SK-N-SH (cell line): ENCODE results near the gene TM2D1. TPM values are rescaled to one million over a fixed set of nuclear protein-coding genes. Genes with fewer than 3 reads are reported as not detected.

Experiments
- CTCF ChIA-PET: fragments of 300-600, 350-600 bp; formaldehyde crosslinking; extraction: SDS; loops from one replicate; lab custom pipeline; 2021; lab: Yijun Ruan, JAX
- POLR2A ChIA-PET: fragments of 350-600 bp; sonication (Branson Sonifier 250); formaldehyde crosslinking; extraction: SDS; loops from one replicate; lab custom pipeline; 2020; ENCODE audit warnings: antibody characterized with exemption, inconsistent platforms; lab: Yijun Ruan, JAX
- DNase-seq: peaks from one replicate; pipeline ENCODE4 v3.0.0; 2012
- H2AFZ ChIP-seq: fragments of 200-600 bp; sonication (generic); 2 replicates; pipeline ENCODE4 v1.8.1; 2016; ENCODE audit warnings: antibody characterized with exemption, mild to moderate bottlenecking, low read depth
- H3F3A ChIP-seq: fragments of 200-600 bp; sonication (generic); replicated peaks from 2 replicates; pipeline ENCODE3; 2016; ENCODE audit warnings: antibody characterized with exemption, mild to moderate bottlenecking; ENCODE audit not compliant: insufficient read depth
- H3K27ac ChIP-seq, 2 experiments: fragments of 200-500 bp in 1 of 2; fragments of 200-600 bp in 1 of 2; sonication (Bioruptor generic) in 1 of 2; sonication (generic), shearing (Covaris generic) in 1 of 2; 2 replicates each; pipeline versions ENCODE4 v1.5.1 to v1.6.1; 2014 to 2016; ENCODE audit warnings: low read depth in 2 of 2, inconsistent platforms in 1 of 2, low read length in 1 of 2, mild to moderate bottlenecking in 1 of 2, mixed read lengths in 1 of 2
- H3K27me3 ChIP-seq: fragments of 200-600 bp; sonication (generic), shearing (Covaris generic); 2 replicates; pipeline ENCODE4 v1.6.1; 2016; ENCODE audit warnings: mixed run types; ENCODE audit not compliant: insufficient read depth
- H3K36me3 ChIP-seq, 2 experiments: fragments of 200-500 bp in 1 of 2; fragments of 200-600 bp in 1 of 2; sonication (Bioruptor generic) in 1 of 2; sonication (generic) in 1 of 2; replicated peaks in 1 of 2; 2 replicates each; pipeline versions ENCODE3 to v1.5.1; 2014 to 2016; ENCODE audit warnings: low read length in 1 of 2, mild to moderate bottlenecking in 1 of 2; ENCODE audit not compliant: insufficient read depth in 2 of 2, control insufficient read depth in 1 of 2
- H3K4me1 ChIP-seq, 2 experiments: fragments of 200-500 bp in 1 of 2; fragments of 200-600 bp in 1 of 2; sonication (Bioruptor generic) in 1 of 2; sonication (generic), shearing (Covaris generic) in 1 of 2; 2 replicates each; pipeline versions ENCODE4 v1.5.1 to v1.6.1; 2014 to 2016; ENCODE audit warnings: low read depth in 1 of 2, low read length in 1 of 2, mixed run types in 1 of 2; ENCODE audit not compliant: insufficient read depth in 2 of 2, control insufficient read depth in 1 of 2
- H3K4me2 ChIP-seq: fragments of 200-600 bp; sonication (generic), shearing (Covaris generic); 2 replicates; pipeline ENCODE4 v1.6.1; 2017; ENCODE audit warnings: mixed run types
- H3K4me3 ChIP-seq, 2 experiments: fragments of 200-500 bp in 1 of 2; fragments of 200-600 bp in 1 of 2; sonication (Bioruptor generic) in 1 of 2; sonication (generic), shearing (Covaris generic) in 1 of 2; 2 replicates each; pipeline versions ENCODE4 v1.5.1 to v1.8.1; 2014 to 2016; ENCODE audit warnings: low read depth in 2 of 2, inconsistent platforms in 1 of 2, low read length in 1 of 2, mild to moderate bottlenecking in 1 of 2, mixed read lengths in 1 of 2, moderate library complexity in 1 of 2
- H3K79me2 ChIP-seq: fragments of 200-600 bp; sonication (generic); 2 replicates; pipeline ENCODE4 v1.8.1; 2017; ENCODE audit warnings: mild to moderate bottlenecking; ENCODE audit not compliant: insufficient read depth
- H3K9ac ChIP-seq: fragments of 200-600 bp; sonication (generic); 2 replicates; pipeline ENCODE4 v1.6.1; 2017; ENCODE audit warnings: mixed run types
- H3K9me2 ChIP-seq: fragments of 200-600 bp; sonication (generic); 2 replicates; pipeline ENCODE4 v1.6.1; 2017; ENCODE audit warnings: mixed run types
- H3K9me3 ChIP-seq: fragments of 200-600 bp; sonication (generic); 2 replicates; pipeline ENCODE4 v1.6.1; 2017; ENCODE audit warnings: mixed run types, mild to moderate bottlenecking, moderate library complexity
- H4K20me1 ChIP-seq: fragments of 200-600 bp; sonication (generic); 2 replicates; pipeline ENCODE4 v1.6.1; 2017; ENCODE audit warnings: mild to moderate bottlenecking, mixed run types; ENCODE audit not compliant: insufficient read depth
- EP300 ChIP-seq, 2 experiments: IDR thresholded peaks; 2 replicates each; pipeline versions ENCODE4 v1.4.0 to v1.6.1; 2012; ENCODE audit warnings: borderline replicate concordance in 1 of 2, low read depth in 1 of 2, low read length in 1 of 2
- FOSL2 ChIP-seq: IDR thresholded peaks from 2 replicates; pipeline ENCODE4 v1.4.0; 2012; ENCODE audit warnings: low read depth, mild to moderate bottlenecking, moderate library complexity, borderline replicate concordance
- GABPA ChIP-seq: IDR thresholded peaks from 2 replicates; pipeline ENCODE4 v1.4.0; 2012; ENCODE audit warnings: low read depth, mild to moderate bottlenecking
- GATA2 ChIP-seq: sonication (generic); formaldehyde crosslinking; IDR thresholded peaks from 2 replicates; pipeline ENCODE4 v1.5.0; 2020; ENCODE audit warnings: mild to moderate bottlenecking, missing genetic modification reagents
- MXI1 ChIP-seq: IDR thresholded peaks from 2 replicates; pipeline ENCODE4 v1.6.1; 2012; ENCODE audit warnings: mild to moderate bottlenecking, low read depth, low read length, improper control_type of control experiment
- NFIC ChIP-seq: IDR thresholded peaks from 2 replicates; pipeline ENCODE4 v1.4.0; 2012; ENCODE audit warnings: borderline replicate concordance
- POLR2AphosphoS5 ChIP-seq: IDR thresholded peaks from 2 replicates; pipeline ENCODE4 v1.6.1; 2012; ENCODE audit warnings: low read depth, low read length
- RAD21 ChIP-seq: IDR thresholded peaks from 2 replicates; pipeline ENCODE4 v1.6.1; 2012; ENCODE audit warnings: mild to moderate bottlenecking, low read length
- RCOR1 ChIP-seq: fragments of 150-350 bp; IDR thresholded peaks from 2 replicates; pipeline ENCODE4 v1.6.1; 2017; ENCODE audit warnings: antibody characterized with exemption, low read length
- REST ChIP-seq: IDR thresholded peaks from 2 replicates; pipeline ENCODE4 v1.6.1; 2012; ENCODE audit warnings: mild to moderate bottlenecking, low read depth, low read length, moderate library complexity
- RXRA ChIP-seq: IDR thresholded peaks from 2 replicates; pipeline ENCODE4 v1.4.0; 2012; ENCODE audit warnings: low read depth, mild to moderate bottlenecking, borderline replicate concordance
- SMC3 ChIP-seq: IDR thresholded peaks from 2 replicates; pipeline ENCODE4 v1.6.1; 2012; ENCODE audit warnings: low read depth, low read length, improper control_type of control experiment
- TAF1 ChIP-seq: IDR thresholded peaks from 2 replicates; pipeline ENCODE4 v1.6.1; 2012; ENCODE audit warnings: low read depth, mild to moderate bottlenecking, low read length, moderate library complexity, borderline replicate concordance
- TCF12 ChIP-seq: IDR thresholded peaks from 2 replicates; pipeline ENCODE4 v1.4.0; 2012
- ZBTB33 ChIP-seq: IDR thresholded peaks from 2 replicates; pipeline ENCODE4 v1.4.0; 2012; ENCODE audit warnings: low read depth, borderline replicate concordance
- WGBS: methylation state at CpG from one replicate; pipeline ENCODE4 v1.1.6; 2017; ENCODE audit warnings: low lambda C conversion rate; 5-methylcytosine and 5-hydroxymethylcytosine counted together
- polyA plus RNA-seq, 3 experiments: library from polyadenylated mRNA; depleted of rRNA; stranded (reverse); fragments of >200 nt; gene quantifications; 2 replicates each; pipeline ENCODE4 v1.2.3, GENCODE V29; 2012
- TF ChIP-seq, protein P1 (sequence below): fragments of 150-350 bp; IDR thresholded peaks from 2 replicates; pipeline ENCODE4 v1.6.1; 2016; ENCODE audit warnings: mild to moderate bottlenecking, low read depth, low read length
- TF ChIP-seq, protein P2 (sequence below): fragments of 150-350 bp; IDR thresholded peaks from 2 replicates; pipeline ENCODE4 v1.6.1; 2017; ENCODE audit warnings: antibody characterized with exemption, low read length, low read depth, borderline replicate concordance

Gene TM2D1
- polyA plus RNA-seq, 1 of the 3 experiments (the other 2 are of a cell fraction), result 58.6 TPM

DNA sequence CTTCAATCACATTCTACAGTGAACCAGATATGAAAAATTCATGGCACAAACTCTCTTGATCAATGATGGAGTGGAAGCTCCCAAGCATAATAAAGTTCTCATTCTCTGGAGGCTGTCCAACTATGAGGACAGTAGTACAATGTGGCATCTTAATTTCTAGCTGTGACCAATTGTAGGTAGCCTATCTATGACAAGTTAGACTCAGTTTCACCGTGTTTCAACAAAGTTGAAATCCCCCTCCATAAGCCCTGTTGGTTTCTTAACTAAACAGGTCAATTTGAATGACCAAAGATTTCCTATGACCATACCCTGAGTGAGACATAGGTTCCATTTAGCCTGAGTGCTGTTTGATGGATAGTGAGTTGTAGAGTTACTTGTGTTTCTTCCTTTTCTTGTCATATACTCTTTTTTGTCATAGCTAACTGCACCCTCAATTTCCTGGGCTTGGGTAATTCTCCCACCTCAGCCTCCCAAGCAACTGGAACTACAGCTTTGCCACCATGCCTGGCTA, 29.1 kb upstream of the TM2D1 start (continued):
- TF ChIP-seq ZBTB33 (no peak), RXRA (no peak), TCF12 (no peak), EP300 (IDR thresholded peaks at IDR 0.05; ENCODE audit: borderline replicate concordance in 1 of 2, low read depth in 1 of 2, low read length in 1 of 2) (no peak), RAD21 (no peak)
- TF ChIP-seq, protein P1, sequence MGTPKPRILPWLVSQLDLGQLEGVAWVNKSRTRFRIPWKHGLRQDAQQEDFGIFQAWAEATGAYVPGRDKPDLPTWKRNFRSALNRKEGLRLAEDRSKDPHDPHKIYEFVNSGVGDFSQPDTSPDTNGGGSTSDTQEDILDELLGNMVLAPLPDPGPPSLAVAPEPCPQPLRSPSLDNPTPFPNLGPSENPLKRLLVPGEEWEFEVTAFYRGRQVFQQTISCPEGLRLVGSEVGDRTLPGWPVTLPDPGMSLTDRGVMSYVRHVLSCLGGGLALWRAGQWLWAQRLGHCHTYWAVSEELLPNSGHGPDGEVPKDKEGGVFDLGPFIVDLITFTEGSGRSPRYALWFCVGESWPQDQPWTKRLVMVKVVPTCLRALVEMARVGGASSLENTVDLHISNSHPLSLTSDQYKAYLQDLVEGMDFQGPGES, result no peak

DNA sequence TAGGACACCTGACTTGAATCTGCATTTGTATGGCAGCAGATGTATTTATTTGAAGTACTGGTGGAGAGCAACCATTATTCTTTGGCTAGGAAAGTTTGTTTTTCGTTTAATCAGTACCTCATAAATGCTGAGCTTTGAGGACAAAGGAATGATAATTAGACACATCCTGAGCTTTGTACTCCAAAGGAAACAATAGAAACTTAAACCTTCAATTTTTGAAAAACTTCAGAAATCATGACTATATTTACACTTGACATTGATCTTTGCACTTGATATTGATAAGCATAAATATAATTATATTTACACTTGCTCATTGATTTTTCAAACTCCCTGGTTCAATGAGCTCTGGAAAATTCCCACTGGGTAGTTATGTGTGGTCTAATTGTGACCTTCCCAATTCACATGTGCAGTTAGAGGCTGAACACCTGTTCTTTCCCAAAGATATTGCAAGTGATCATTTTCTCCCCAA, 28.0 kb upstream of the TM2D1 start:
- no peaks in the 10 kb centered on the region; a peak in 1 of 4 replicates for H3K4me1 ChIP-seq
- H3K79me2 ChIP-seq, result no peaks in the 10 kb centered on the region; the same call in 1 of the 2 replicates
- H3K9ac ChIP-seq, result no peak overlapping the region
- no peaks in the 10 kb centered on the region for H4K20me1 ChIP-seq
- WGBS, result 67% methylated on average over 1 of the region's 1 CpG
- H3F3A ChIP-seq, result peaks cover 3% of the 10 kb centered on the region
- H3K9me3 ChIP-seq, result no peaks in the 10 kb centered on the region
- no peak overlapping the region for H2AFZ ChIP-seq
- H3K27me3 ChIP-seq, result no peaks in the 10 kb centered on the region
- no peak for DNase-seq
- no peak overlapping the region for H3K27ac ChIP-seq
- no peaks in the 10 kb centered on the region for H3K9me2 ChIP-seq
- ChIA-PET POLR2A (no interaction called here), CTCF (interaction anchor here (0.6 kb wide), 1 partner anchor 422 kb away, joined by 3 read pairs; no protein-coding TSS in a partner anchor)
- H3K4me2 ChIP-seq, result no peak overlapping the region
- H3K4me3 ChIP-seq, result no peak overlapping the region
- TF ChIP-seq, protein P2, sequence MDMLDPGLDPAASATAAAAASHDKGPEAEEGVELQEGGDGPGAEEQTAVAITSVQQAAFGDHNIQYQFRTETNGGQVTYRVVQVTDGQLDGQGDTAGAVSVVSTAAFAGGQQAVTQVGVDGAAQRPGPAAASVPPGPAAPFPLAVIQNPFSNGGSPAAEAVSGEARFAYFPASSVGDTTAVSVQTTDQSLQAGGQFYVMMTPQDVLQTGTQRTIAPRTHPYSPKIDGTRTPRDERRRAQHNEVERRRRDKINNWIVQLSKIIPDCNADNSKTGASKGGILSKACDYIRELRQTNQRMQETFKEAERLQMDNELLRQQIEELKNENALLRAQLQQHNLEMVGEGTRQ, result no peak
- TF ChIP-seq NFIC (no peak), RXRA (no peak), GABPA (no peak), RAD21 (no peak), FOSL2 (no peak), GATA2 (CRISPR knock-in tag) (no peak), REST (no peak), SMC3 (no peak), TAF1 (no peak), ZBTB33 (no peak), RCOR1 (no peak), TCF12 (no peak), MXI1 (no peak), POLR2AphosphoS5 (no peak), EP300 (IDR thresholded peaks at IDR 0.05; ENCODE audit: borderline replicate concordance in 1 of 2, low read depth in 1 of 2, low read length in 1 of 2) (no peak)
- H3K36me3 ChIP-seq, result no peaks in the 10 kb centered on the region
